Measurements from ENCODE around the gene RAB8A. TPM values are rescaled to one million over a fixed set of nuclear protein-coding genes. Genes with fewer than 3 reads are reported as not detected.

Gene RAB8A
- total and polyA plus RNA-seq, 2 of the 8 experiments (the other 6 are each of a cell fraction or from before 2014, with no cell fraction given), result 65.8 to 97.0 TPM

GRCh38 chr19:16161840-16162239 is 50.2 kb downstream of the RAB8A start:
- ChIA-PET POLR2A (ENCODE audit: partially characterized antibody) (interaction anchor here (1.4 to 1.7 kb wide), 2 partner anchors 23 to 26 kb away, joined by 3 to 5 read pairs; partner anchors contain the start of gene FAM32A), CTCF (ENCODE audit: partially characterized antibody) (interaction anchor here (1.7 kb wide), 1 partner anchor 121 kb away, joined by 7 read pairs; no protein-coding TSS in a partner anchor)
- DNase-seq (ENCODE audit: low read depth in 1 of 2, low spot score in 2 of 2), result no peak
- Histone ChIP-seq H3K27me3 (replicated peaks in 1 of 4; ENCODE audit: control insufficient read depth in 3 of 4, extremely low read depth in 1 of 4, insufficient read depth in 3 of 4, low read length in 3 of 4) (no peaks in the 10 kb centered on the region), H3K79me1 (ENCODE audit: low read depth, low read length) (no peaks in the 10 kb centered on the region), H3K9ac (replicated peaks in 1 of 4; ENCODE audit: extremely low read depth in 1 of 4, low read depth in 3 of 4, low read length in 3 of 4) (no peak overlapping the region), H2BK15ac (ENCODE audit: low read length) (no peak overlapping the region), H3K4me2 (ENCODE audit: insufficient read depth in 1 of 2, low read depth in 2 of 2, low read length in 2 of 2) (no peak overlapping the region), H3K27ac (ENCODE audit: low read depth, low read length) (no peak overlapping the region), H2BK12ac (ENCODE audit: low read depth, low read length) (no peak overlapping the region), H4K20me1 (replicated peaks in 1 of 2; ENCODE audit: control insufficient read depth in 1 of 2, insufficient read depth in 2 of 2, low read length in 2 of 2) (no peaks in the 10 kb centered on the region), H2AK5ac (ENCODE audit: low read depth, low read length) (no peak overlapping the region), H3K4ac (replicated peaks; ENCODE audit: insufficient read length, low read depth, low read length) (no peak overlapping the region), H3K56ac (replicated peaks; ENCODE audit: insufficient read length, low read depth, low read length) (no peak overlapping the region), H2BK120ac (replicated peaks; ENCODE audit: low read depth, low read length) (no peak overlapping the region), H3K23me2 (ENCODE audit: low read depth, low read length) (no peaks in the 10 kb centered on the region), H3K4me3 (ENCODE audit: extremely low read depth in 1 of 4, insufficient read depth in 2 of 4, low read depth in 3 of 4, low read length in 4 of 4) (no peak overlapping the region), H3K79me2 (ENCODE audit: control insufficient read depth in 1 of 2, insufficient read depth in 2 of 2, low read length in 2 of 2) (no peaks in the 10 kb centered on the region), H4K5ac (ENCODE audit: insufficient read length, low read depth, low read length) (no peak overlapping the region), H3K18ac (ENCODE audit: extremely low read depth, low read length) (no peak overlapping the region), H4K91ac (replicated peaks; ENCODE audit: insufficient read length, low read length) (no peak overlapping the region), H2BK20ac (ENCODE audit: low read length) (no peak overlapping the region), H3K14ac (ENCODE audit: insufficient read length) (no peak overlapping the region), H2BK5ac (ENCODE audit: low read depth, low read length) (no peak overlapping the region), H3K36me3 (ENCODE audit: control insufficient read depth in 2 of 4, insufficient read depth in 4 of 4, low read length in 3 of 4) (no peaks in the 10 kb centered on the region), H3K4me1 (replicated peaks in 1 of 4; ENCODE audit: control insufficient read depth in 3 of 4, insufficient read depth in 4 of 4, low read length in 3 of 4) (no peaks in the 10 kb centered on the region), H2AFZ (ENCODE audit: low read length) (no peak overlapping the region), H4K8ac (ENCODE audit: extremely low read depth, insufficient read depth, low read length) (no peak overlapping the region), H3K9me3 (ENCODE audit: insufficient read depth in 2 of 2, low read depth in 1 of 2, low read length in 1 of 2) (no peaks in the 10 kb centered on the region), H3K23ac (ENCODE audit: insufficient read length) (no peak overlapping the region)
- no peak for FAIRE-seq
- 93% methylated on average over 3 of the region's 3 CpGs; no CpG with 5 or more reads in 1 of the 2 experiments for WGBS, 2 experiments (ENCODE audit: extremely low coverage in 1 of 2, insufficient coverage in 1 of 2, insufficient read length in 1 of 2, insufficient replicate concordance in 2 of 2, low coverage in 1 of 2, low lambda C conversion rate in 2 of 2, missing lambda C conversion rate in 1 of 2)
- TF ChIP-seq SIRT6 (IDR thresholded peaks at IDR 0.05; ENCODE audit: low read length) (no peak), POLR2AphosphoS5 (IDR thresholded peaks at IDR 0.05; ENCODE audit: low read depth, low read length) (no peak), TAF1 (IDR thresholded peaks at IDR 0.05; ENCODE audit: low read depth, low read length) (no peak), BCL11A (IDR thresholded peaks at IDR 0.05; ENCODE audit: low read depth in 2 of 2, low read length in 2 of 2) (no peak), ATF2 (IDR thresholded peaks at IDR 0.05; ENCODE audit: low read length) (no peak), KDM5A (IDR thresholded peaks at IDR 0.05; ENCODE audit: low read length) (no peak), BACH1 (IDR thresholded peaks at IDR 0.05; ENCODE audit: low read length) (no peak), E2F6 (IDR thresholded peaks at IDR 0.05) (no peak), RNF2 (IDR thresholded peaks at IDR 0.05; ENCODE audit: borderline replicate concordance, low read depth, low read length, missing control alignments, poor library complexity, severe bottlenecking) (no peak), TAF7 (optimal IDR thresholded peaks at IDR 0.05; ENCODE audit: borderline replicate concordance, low read depth, low read length) (no peak), RXRA (IDR thresholded peaks at IDR 0.05; ENCODE audit: insufficient read depth, low read depth, low read length) (no peak), EP300 (IDR thresholded peaks at IDR 0.05; ENCODE audit: borderline replicate concordance in 1 of 2, low read depth in 2 of 2, low read length in 2 of 2) (no peak)

All from H1 (cell line).